ENCODE data around the gene PPP1R3F. TPM values are rescaled to one million over a fixed set of nuclear protein-coding genes. Genes with fewer than 3 reads are reported as not detected.

The PPP1R3F gene
- total RNA-seq, 2 experiments from 2014 or later = 5.1 to 5.3 TPM

DNA sequence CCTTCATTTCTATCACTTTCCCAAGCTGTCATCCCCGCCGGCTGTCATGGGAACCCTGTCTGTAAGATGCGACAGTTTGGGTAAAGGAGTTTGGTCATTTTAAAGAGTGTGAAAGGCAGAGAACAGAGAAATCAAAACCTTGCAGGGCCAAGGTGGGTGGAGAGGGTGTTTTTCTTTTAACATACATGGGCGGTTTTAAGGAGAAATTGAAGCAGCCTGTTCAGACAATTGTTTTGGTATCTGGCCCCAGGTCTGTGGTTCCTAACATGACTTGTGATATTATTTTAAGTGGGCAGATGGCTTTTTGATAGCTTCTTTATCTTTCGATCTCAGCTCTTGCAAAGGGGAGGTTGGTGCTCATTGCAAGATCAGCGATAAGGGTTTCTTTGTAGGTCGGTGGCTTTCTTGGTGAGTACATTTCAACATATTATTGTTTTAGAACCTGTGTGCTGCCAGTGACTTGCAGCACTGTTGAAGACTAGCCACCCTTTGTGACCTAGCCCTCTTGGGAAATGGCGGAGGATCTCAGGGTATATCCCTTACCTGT is 3.7 kb downstream of the PPP1R3F start:
- peaks cover 27% of the 10 kb centered on the region for H3K79me2 ChIP-seq (ENCODE audit: insufficient read depth, low read depth, low read length)
- no peak overlapping the region for H3K4me2 ChIP-seq (ENCODE audit: low read length)
- no peaks in the 10 kb centered on the region for H4K20me1 ChIP-seq (ENCODE audit: insufficient read depth, low read length)
- no peak for DNase-seq (ENCODE audit: low spot score)
- intact Hi-C loops (cut with micrococcal nuclease; ENCODE audit: unreplicated experiment) = no loop called here
- no TSS peak for BruUV-seq (replicated peaks)
- H3K9me2 ChIP-seq (ENCODE audit: insufficient read depth, low read length) = no peaks in the 10 kb centered on the region
- no peak overlapping the region for H3K4me3 ChIP-seq (ENCODE audit: low read depth, low read length, poor library complexity, severe bottlenecking)
- peaks cover 8% of the 10 kb centered on the region; the same call in 1 of the 2 replicates for H3K36me3 ChIP-seq (ENCODE audit: insufficient read depth, low read length)
- H2AFZ ChIP-seq (ENCODE audit: low read length) = no peak overlapping the region
- TF ChIP-seq, protein P1, sequence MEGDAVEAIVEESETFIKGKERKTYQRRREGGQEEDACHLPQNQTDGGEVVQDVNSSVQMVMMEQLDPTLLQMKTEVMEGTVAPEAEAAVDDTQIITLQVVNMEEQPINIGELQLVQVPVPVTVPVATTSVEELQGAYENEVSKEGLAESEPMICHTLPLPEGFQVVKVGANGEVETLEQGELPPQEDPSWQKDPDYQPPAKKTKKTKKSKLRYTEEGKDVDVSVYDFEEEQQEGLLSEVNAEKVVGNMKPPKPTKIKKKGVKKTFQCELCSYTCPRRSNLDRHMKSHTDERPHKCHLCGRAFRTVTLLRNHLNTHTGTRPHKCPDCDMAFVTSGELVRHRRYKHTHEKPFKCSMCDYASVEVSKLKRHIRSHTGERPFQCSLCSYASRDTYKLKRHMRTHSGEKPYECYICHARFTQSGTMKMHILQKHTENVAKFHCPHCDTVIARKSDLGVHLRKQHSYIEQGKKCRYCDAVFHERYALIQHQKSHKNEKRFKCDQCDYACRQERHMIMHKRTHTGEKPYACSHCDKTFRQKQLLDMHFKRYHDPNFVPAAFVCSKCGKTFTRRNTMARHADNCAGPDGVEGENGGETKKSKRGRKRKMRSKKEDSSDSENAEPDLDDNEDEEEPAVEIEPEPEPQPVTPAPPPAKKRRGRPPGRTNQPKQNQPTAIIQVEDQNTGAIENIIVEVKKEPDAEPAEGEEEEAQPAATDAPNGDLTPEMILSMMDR (conservative IDR thresholded peaks at IDR 0.05; ENCODE audit: low read length) = no peak
- TF ChIP-seq EZH2phosphoT487 (IDR thresholded peaks at IDR 0.05; ENCODE audit: borderline replicate concordance, low read depth, low read length) = no peak
- ChIA-PET CTCF (ENCODE audit: unreplicated experiment) (no interaction called here), POLR2A (no interaction called here)
- H3K4me1 ChIP-seq (ENCODE audit: insufficient read depth, low read length, poor library complexity, severe bottlenecking) = peaks cover 29% of the 10 kb centered on the region
- H3K27ac ChIP-seq (ENCODE audit: low read depth, low read length, poor library complexity, severe bottlenecking) = no peak overlapping the region
- no peaks in the 10 kb centered on the region for H3K9me3 ChIP-seq (ENCODE audit: low read length)

GRCh38 chrX:49276207-49276606 is 6.6 kb downstream of the PPP1R3F start:
- Histone ChIP-seq H3K79me2 (ENCODE audit: insufficient read depth, low read depth, low read length) (peaks cover 16% of the 10 kb centered on the region; the same call in 1 of the 2 replicates), H3K4me3 (ENCODE audit: low read depth, low read length, poor library complexity, severe bottlenecking) (no peak overlapping the region), H2AFZ (ENCODE audit: low read length) (no peak overlapping the region), H3K4me1 (ENCODE audit: insufficient read depth, low read length, poor library complexity, severe bottlenecking) (peaks cover 16% of the 10 kb centered on the region), H4K20me1 (ENCODE audit: insufficient read depth, low read length) (no peaks in the 10 kb centered on the region), H3K9me2 (ENCODE audit: insufficient read depth, low read length) (no peaks in the 10 kb centered on the region), H3K9me3 (ENCODE audit: low read length) (no peaks in the 10 kb centered on the region), H3K36me3 (ENCODE audit: insufficient read depth, low read length) (peaks cover 8% of the 10 kb centered on the region; the same call in 1 of the 2 replicates), H3K27ac (ENCODE audit: low read depth, low read length, poor library complexity, severe bottlenecking) (no peak overlapping the region), H3K4me2 (ENCODE audit: low read length) (no peak overlapping the region)
- ChIA-PET POLR2A (no interaction called here), CTCF (ENCODE audit: unreplicated experiment) (no interaction called here)
- intact Hi-C loops (cut with micrococcal nuclease; ENCODE audit: unreplicated experiment) = no loop called here
- TF ChIP-seq EZH2phosphoT487 (IDR thresholded peaks at IDR 0.05; ENCODE audit: borderline replicate concordance, low read depth, low read length) = no peak
- TF ChIP-seq, protein P1 (conservative IDR thresholded peaks at IDR 0.05; ENCODE audit: low read length) = no peak
- BruUV-seq (replicated peaks) = no TSS peak
- no peak for DNase-seq (ENCODE audit: low spot score)

- CTCF ChIA-PET (ENCODE audit: unreplicated experiment) = no interaction called here
- H3K9me2 ChIP-seq (ENCODE audit: insufficient read depth, low read length) = no peaks in the 10 kb centered on the region
- intact Hi-C loops (cut with micrococcal nuclease; ENCODE audit: unreplicated experiment) = no loop called here
- no peak overlapping the region for H3K4me3 ChIP-seq (ENCODE audit: low read depth, low read length, poor library complexity, severe bottlenecking)
- TF ChIP-seq EZH2phosphoT487 (IDR thresholded peaks at IDR 0.05; ENCODE audit: borderline replicate concordance, low read depth, low read length) = no peak
- TF ChIP-seq, protein P1 (conservative IDR thresholded peaks at IDR 0.05; ENCODE audit: low read length) = no peak
- BruUV-seq (replicated peaks) = no TSS peak
- peaks cover 9% of the 10 kb centered on the region; the same call in 1 of the 2 replicates for H3K79me2 ChIP-seq (ENCODE audit: insufficient read depth, low read depth, low read length)
- peaks cover 9% of the 10 kb centered on the region for H3K4me1 ChIP-seq (ENCODE audit: insufficient read depth, low read length, poor library complexity, severe bottlenecking)
- H2AFZ ChIP-seq (ENCODE audit: low read length) = no peak overlapping the region
- H3K4me2 ChIP-seq (ENCODE audit: low read length) = no peak overlapping the region
- no peak for DNase-seq (ENCODE audit: low spot score)
- H3K36me3 ChIP-seq (ENCODE audit: insufficient read depth, low read length) = peaks cover 8% of the 10 kb centered on the region; the same call in 1 of the 2 replicates
- H4K20me1 ChIP-seq (ENCODE audit: insufficient read depth, low read length) = no peaks in the 10 kb centered on the region
- H3K27ac ChIP-seq (ENCODE audit: low read depth, low read length, poor library complexity, severe bottlenecking) = no peak overlapping the region
- H3K9me3 ChIP-seq (ENCODE audit: low read length) = no peaks in the 10 kb centered on the region
- POLR2A ChIA-PET = no interaction called here
Measured at GRCh38 chrX:49276671-49277534, 7.3 kb downstream of the PPP1R3F start.

Data from OCI-LY7 (cell line).